KMS-11 (cell line): ENCODE measurements around the gene FEN1.

Source experiments
- H2AFZ ChIP-seq: fragments of 200-600 bp; sonication (generic); 2 replicates; pipeline ENCODE4 v1.6.1; 2016; ENCODE audit warnings: antibody characterized with exemption, mixed run types, low read depth
- H3K27ac ChIP-seq: fragments of 200-600 bp; sonication (generic); 2 replicates; pipeline ENCODE4 v1.6.1; 2016; ENCODE audit warnings: mild to moderate bottlenecking, mixed run types
- H3K27me3 ChIP-seq: fragments of 200-600 bp; sonication (generic); 2 replicates; pipeline ENCODE4 v1.6.1; 2017; ENCODE audit warnings: mild to moderate bottlenecking, low read depth, mixed run types, moderate library complexity; ENCODE audit not compliant: insufficient read depth
- H3K36me3 ChIP-seq: fragments of 200-600 bp; sonication (generic); 2 replicates; pipeline ENCODE4 v1.6.1; 2017; ENCODE audit warnings: mild to moderate bottlenecking, mixed run types; ENCODE audit not compliant: insufficient read depth
- H3K4me1 ChIP-seq: fragments of 200-600 bp; sonication (generic); 2 replicates; pipeline ENCODE4 v1.6.1; 2016; ENCODE audit warnings: mild to moderate bottlenecking, low read depth, mixed run types; ENCODE audit not compliant: poor library complexity, severe bottlenecking
- H3K4me2 ChIP-seq: fragments of 200-600 bp; sonication (generic); 2 replicates; pipeline ENCODE4 v1.7.0; 2016; ENCODE audit warnings: mild to moderate bottlenecking, mixed run types
- H3K4me3 ChIP-seq: fragments of 200-600 bp; sonication (generic); IDR thresholded peaks from 2 replicates; pipeline ENCODE4 v1.6.1; 2017; ENCODE audit warnings: low read depth, low read length, mixed read lengths; ENCODE audit not compliant: insufficient read depth
- H3K79me2 ChIP-seq: fragments of 200-600 bp; sonication (generic); 2 replicates; pipeline ENCODE4 v1.6.1; 2016; ENCODE audit warnings: low read depth, mixed run types; ENCODE audit not compliant: insufficient read depth
- H3K9ac ChIP-seq: fragments of 200-600 bp; sonication (generic); 2 replicates; pipeline ENCODE4 v1.6.1; 2016; ENCODE audit warnings: mild to moderate bottlenecking, mixed run types
- H4K20me1 ChIP-seq: fragments of 200-600 bp; sonication (generic); 2 replicates; pipeline ENCODE4 v1.6.1; 2016; ENCODE audit warnings: mild to moderate bottlenecking, mixed run types; ENCODE audit not compliant: insufficient read depth
- CTCF ChIP-seq: fragments of 200-600 bp; sonication (generic); conservative IDR thresholded peaks from 2 replicates; pipeline ENCODE4 v1.6.1; 2017; ENCODE audit warnings: low read depth, mild to moderate bottlenecking, antibody characterized with exemption, low read length, moderate library complexity, mixed read lengths

The FEN1 gene

DNA sequence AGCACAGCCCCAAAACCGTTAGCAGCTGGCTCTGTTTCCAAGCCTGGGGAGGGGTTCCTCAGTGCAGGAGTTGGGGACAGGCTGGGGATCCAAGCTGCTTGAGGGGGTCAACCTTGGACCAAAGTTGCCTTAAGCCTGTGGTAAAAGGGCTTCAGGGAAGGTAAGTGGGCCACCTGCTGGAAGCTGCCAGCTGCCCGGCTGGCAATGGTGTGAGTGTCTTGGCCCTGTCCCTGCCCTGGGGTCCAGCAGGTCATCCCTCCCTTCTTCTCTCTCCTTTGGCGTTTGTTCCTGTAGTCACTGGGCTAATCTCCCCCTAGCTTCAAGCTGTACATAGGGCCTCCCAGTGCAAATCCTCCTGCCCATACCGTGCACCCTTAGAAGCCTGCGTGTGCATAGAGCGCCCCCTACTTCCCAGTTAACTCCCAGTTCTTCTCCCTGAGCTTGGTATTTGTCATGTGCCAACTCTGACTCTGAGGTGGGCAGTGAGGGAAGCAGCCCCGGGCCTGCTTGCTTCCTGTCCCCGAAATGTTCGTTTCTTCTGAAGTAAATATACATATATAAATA lies 4.7 kb upstream of the FEN1 start:
- H3K36me3 ChIP-seq: peaks cover 6% of the 10 kb centered on the region; the same call in 1 of the 2 replicates

GRCh38 chr11:61791737-61792309 lies 888 bp upstream of the FEN1 start:
- Histone ChIP-seq H3K9ac (peak overlapping the region; percentile 88), H3K4me3 (no peak overlapping the region), H2AFZ (peak overlapping the region; percentile 74; the same call in 1 of the 2 replicates), H4K20me1 (no peaks in the 10 kb centered on the region), H3K79me2 (peaks cover 61% of the 10 kb centered on the region), H3K36me3 (peaks cover 6% of the 10 kb centered on the region; the same call in 1 of the 2 replicates), H3K4me2 (peak overlapping the region; percentile 58), H3K27ac (peak overlapping the region; percentile 79), H3K27me3 (no peaks in the 10 kb centered on the region), H3K4me1 (peaks cover 26% of the 10 kb centered on the region)
- TF ChIP-seq CTCF: no peak

More for the DNA sequence above, 4.7 kb upstream of the FEN1 start:
- Histone ChIP-seq H3K79me2 (peaks cover 29% of the 10 kb centered on the region), H3K27ac (no peak overlapping the region), H3K4me1 (peaks cover 8% of the 10 kb centered on the region), H3K9ac (no peak overlapping the region), H3K27me3 (no peaks in the 10 kb centered on the region), H3K4me2 (no peak overlapping the region), H3K4me3 (no peak overlapping the region), H2AFZ (no peak overlapping the region), H4K20me1 (no peaks in the 10 kb centered on the region)
- peak; percentile 48 for TF ChIP-seq CTCF

DNA sequence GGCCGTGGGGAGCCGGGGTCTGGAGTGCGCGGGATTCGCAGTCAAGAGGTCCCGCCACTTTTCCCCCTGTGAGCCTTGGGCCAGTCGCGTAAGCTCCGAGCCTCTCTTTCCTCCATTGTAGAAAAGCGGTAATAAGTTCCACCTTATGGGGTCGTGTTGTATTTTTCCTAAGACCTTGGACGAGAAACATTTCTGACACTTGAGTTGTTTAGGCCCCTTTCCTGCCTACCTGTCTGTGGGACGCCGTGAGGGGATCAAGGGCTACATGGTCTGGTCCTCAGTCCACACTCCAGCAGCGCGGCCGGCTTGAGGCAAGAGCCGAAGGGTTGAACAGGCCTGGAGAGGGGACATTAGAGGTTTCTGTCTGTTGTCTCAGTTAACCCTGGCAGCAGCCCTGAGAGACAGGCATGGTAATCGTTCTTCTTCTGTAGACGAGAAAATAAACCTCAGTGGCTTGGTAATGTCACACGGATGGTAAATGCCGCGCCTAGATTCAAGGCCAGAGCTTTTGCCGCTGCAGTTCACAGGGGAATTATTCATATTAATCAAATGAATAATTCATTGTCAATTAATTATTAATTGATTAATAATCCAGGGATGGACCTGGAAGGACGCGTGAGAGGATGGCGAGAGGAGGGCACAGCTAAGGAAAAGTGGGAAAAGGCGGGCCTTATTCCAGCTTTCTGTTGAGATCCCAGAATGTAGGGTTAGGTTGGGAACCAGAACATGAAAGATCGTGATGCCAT lies 545 bp downstream of the FEN1 start:
- Histone ChIP-seq H3K9ac (peak overlapping the region; percentile 88), H3K79me2 (peaks cover 72% of the 10 kb centered on the region), H4K20me1 (peaks cover 4% of the 10 kb centered on the region; the same call in 1 of the 2 replicates), H3K27me3 (no peaks in the 10 kb centered on the region), H3K36me3 (peaks cover 9% of the 10 kb centered on the region; the same call in 1 of the 2 replicates), H3K4me2 (peak overlapping the region; percentile 58), H3K27ac (peak overlapping the region; percentile 79), H2AFZ (peak overlapping the region; percentile 74; the same call in 1 of the 2 replicates), H3K4me1 (peaks cover 35% of the 10 kb centered on the region), H3K4me3 (no peak overlapping the region)
- TF ChIP-seq CTCF: no peak

GRCh38 chr11:61793829-61794204 lies 1.1 kb downstream of the FEN1 start:
- no peak overlapping the region for H2AFZ ChIP-seq

More at GRCh38 chr11:61793829-61794204, 1.1 kb downstream of the FEN1 start:
- Histone ChIP-seq H3K27me3 (no peaks in the 10 kb centered on the region), H3K27ac (peak overlapping the region; percentile 79; the same call in 1 of the 2 replicates), H4K20me1 (peaks cover 4% of the 10 kb centered on the region; the same call in 1 of the 2 replicates), H3K4me1 (peaks cover 35% of the 10 kb centered on the region), H3K4me2 (peak overlapping the region; percentile 58), H3K9ac (peak overlapping the region; percentile 88; the same call in 1 of the 2 replicates), H3K36me3 (peaks cover 10% of the 10 kb centered on the region; the same call in 1 of the 2 replicates), H3K79me2 (peaks cover 76% of the 10 kb centered on the region), H3K4me3 (no peak overlapping the region)
- no peak for TF ChIP-seq CTCF
